GM21367 (cell line): Measurements from ENCODE around the gene TXLNG.
A peak's percentile ranks its signal among the peaks of the same experiment; 100 is the strongest.

Experiments used
- ATAC-seq: cut with Tn5 transposase; IDR thresholded peaks from one replicate; pipeline ENCODE4 v1.9.1; 2021; ENCODE audit not compliant: unreplicated experiment

Gene TXLNG

GRCh38 chrX:16785247-16786138 lies 773 bp upstream of the TXLNG start:
- no peak for ATAC-seq

- peak; percentile 6 for ATAC-seq
These were observed 797 bp downstream of the TXLNG start for GRCh38 chrX:16786791-16787735.

GRCh38 chrX:16788477-16788876 lies 2.2 kb downstream of the TXLNG start:
- no peak for ATAC-seq

- ATAC-seq: no peak
These were observed 10.0 kb downstream of the TXLNG start for GRCh38 chrX:16796298-16796697.

GRCh38 chrX:16797358-16797757 lies 11.1 kb downstream of the TXLNG start:
- no peak for ATAC-seq

GRCh38 chrX:16797841-16798240 lies 11.6 kb downstream of the TXLNG start:
- no peak for ATAC-seq

- peak; percentile 77 for ATAC-seq
These were observed 18.7 kb downstream of the TXLNG start for GRCh38 chrX:16804923-16805464.

- no peak for ATAC-seq
These were observed 21.3 kb downstream of the TXLNG start for GRCh38 chrX:16807548-16807947.

- ATAC-seq: no peak
These were observed 21.8 kb downstream of the TXLNG start for GRCh38 chrX:16807976-16808542.

GRCh38 chrX:16814597-16814996 lies 28.3 kb downstream of the TXLNG start:
- no peak for ATAC-seq

- ATAC-seq: no peak
These were observed 33.4 kb downstream of the TXLNG start for GRCh38 chrX:16819634-16820033.

- no peak for ATAC-seq
These were observed 36.5 kb downstream of the TXLNG start for GRCh38 chrX:16822723-16823122.

GRCh38 chrX:16825264-16826035 lies 39.2 kb downstream of the TXLNG start:
- ATAC-seq: no peak

- no peak for ATAC-seq
These were observed 39.9 kb downstream of the TXLNG start for GRCh38 chrX:16826207-16826606.

GRCh38 chrX:16827225-16827624 lies 41.0 kb downstream of the TXLNG start:
- no peak for ATAC-seq

- ATAC-seq: no peak
These were observed 42.0 kb downstream of the TXLNG start for GRCh38 chrX:16828124-16828908.

- no peak for ATAC-seq
These were observed 46.0 kb downstream of the TXLNG start for GRCh38 chrX:16832301-16832700.

GRCh38 chrX:16834806-16835205 lies 48.5 kb downstream of the TXLNG start:
- ATAC-seq: no peak

- ATAC-seq: no peak
These were observed 50.1 kb downstream of the TXLNG start for GRCh38 chrX:16836371-16836770.
